NCI-H1105 (cell line): Measurements from ENCODE around the gene EPC2.
"Not testable (repeated sequence)": the region's sequence is repeated elsewhere in the genome, so short reads cannot be mapped to it uniquely, and the experiment has no call there.

ENCODE experiments used
- DNase-seq: peaks from one replicate; lab custom pipeline; 2025; lab: John Stamatoyannopoulos, UW

The EPC2 gene

GRCh38 chr2:148721991-148722777 is 77.6 kb downstream of the EPC2 start:
- no peak for DNase-seq

GRCh38 chr2:148725564-148725963 is 81.0 kb downstream of the EPC2 start:
- DNase-seq, result no peak

GRCh38 chr2:148726228-148726627 is 81.7 kb downstream of the EPC2 start:
- DNase-seq, result no peak

- DNase-seq, result no peak
Observed at GRCh38 chr2:148730085-148730484, 85.5 kb downstream of the EPC2 start.

GRCh38 chr2:148737742-148738141 is 93.2 kb downstream of the EPC2 start:
- no peak for DNase-seq

GRCh38 chr2:148739454-148740105 is 95.0 kb downstream of the EPC2 start:
- DNase-seq, result no peak

GRCh38 chr2:148742373-148742772 is 97.8 kb downstream of the EPC2 start:
- no peak for DNase-seq

GRCh38 chr2:148745151-148745851 is 100.8 kb downstream of the EPC2 start:
- DNase-seq, result no peak

GRCh38 chr2:148746973-148747372 is 102.4 kb downstream of the EPC2 start:
- DNase-seq, result no peak

- no peak for DNase-seq
Observed at GRCh38 chr2:148751907-148752306, 107.4 kb downstream of the EPC2 start.

GRCh38 chr2:148752977-148753376 is 108.4 kb downstream of the EPC2 start:
- DNase-seq, result no peak

- DNase-seq, result no peak
Observed at GRCh38 chr2:148754864-148755263, 110.3 kb downstream of the EPC2 start.

GRCh38 chr2:148756292-148756975 is 111.9 kb downstream of the EPC2 start:
- DNase-seq, result no peak

- no peak for DNase-seq
Observed at GRCh38 chr2:148764815-148765214, 120.3 kb downstream of the EPC2 start.

- DNase-seq, result no peak
Observed at GRCh38 chr2:148770047-148770446, 125.5 kb downstream of the EPC2 start.

GRCh38 chr2:148781544-148781943 is 137.0 kb downstream of the EPC2 start:
- DNase-seq, result no peak

GRCh38 chr2:148789059-148789458 is 144.5 kb downstream of the EPC2 start:
- DNase-seq, result no peak

- not testable (repeated sequence) for DNase-seq
Observed at GRCh38 chr2:148790172-148790571, 145.6 kb downstream of the EPC2 start.

GRCh38 chr2:148794558-148794957 is 150.0 kb downstream of the EPC2 start:
- no peak for DNase-seq

GRCh38 chr2:148796735-148797512 is 152.4 kb downstream of the EPC2 start:
- no peak for DNase-seq

- DNase-seq, result no peak
Observed at GRCh38 chr2:148802448-148803220, 158.1 kb downstream of the EPC2 start.
